Gastrocnemius medialis (tissue), 4 donors: ENCODE data around the gene MYL11. TPM values are rescaled to one million over a fixed set of nuclear protein-coding genes. Genes with fewer than 3 reads are reported as not detected.

Source experiments
- ATAC-seq, 2 donors: fragments of 150-250 bp; one replicate each; pipeline ENCODE4 v1.9.1; 2016
- DNase-seq, 2 donors: peaks; one replicate each; pipeline ENCODE4 v3.0.0-alpha.2; 2019
- H3K27ac ChIP-seq, 4 donors: fragments of 200-600 bp; sonication (generic); 1 replicate in 1 of 4; 2 replicates in 3 of 4; pipeline ENCODE4 v1.5.1; 2016 to 2018; ENCODE audit warnings: mild to moderate bottlenecking in 2 of 4, moderate library complexity in 1 of 4
- H3K27me3 ChIP-seq, 3 donors: fragments of 200-600 bp; sonication (generic) in 2 of 3; 1 replicate in 1 of 3; 2 replicates in 2 of 3; pipeline versions ENCODE4 v1.5.1 to v1.6.0; 2016 to 2019; ENCODE audit warnings: mild to moderate bottlenecking in 1 of 3, moderate library complexity in 1 of 3
- H3K36me3 ChIP-seq, 2 donors: fragments of 200-600 bp; sonication (generic) in 1 of 2; one replicate each; pipeline ENCODE4 v1.5.1; 2017 to 2018
- H3K4me1 ChIP-seq, 2 donors: fragments of 200-600 bp; sonication (generic) in 1 of 2; one replicate each; pipeline ENCODE4 v1.5.1; 2016 to 2017; ENCODE audit warnings: mild to moderate bottlenecking in 2 of 2
- H3K4me3 ChIP-seq, 4 donors: fragments of 200-600 bp; sonication (generic) in 3 of 4; 1 replicate in 1 of 4; 2 replicates in 3 of 4; pipeline ENCODE4 v1.5.1; 2016 to 2019; ENCODE audit warnings: mild to moderate bottlenecking in 2 of 4
- H3K9me3 ChIP-seq, 3 donors: fragments of 200-600 bp; sonication (generic) in 2 of 3; 1 replicate in 1 of 3; 2 replicates in 2 of 3; pipeline ENCODE4 v1.5.1; 2016 to 2019
- POLR2A ChIP-seq, 2 donors: fragments of 450-650 bp; IDR thresholded peaks; one replicate each; pipeline ENCODE4 v1.6.1; 2017; ENCODE audit warnings: antibody characterized with exemption in 2 of 2, mild to moderate bottlenecking in 2 of 2, moderate library complexity in 2 of 2
- in situ Hi-C, 4 donors: fragments of 200-750 bp; cut with MboI; loops; one replicate each; pipeline versions ENCODE4 v1.15.0 to v1.8.0; 2017; ENCODE audit warnings: low sequenced_read_pairs in 4 of 4
- intact Hi-C: fragments of 100-400 bp; cut with DNase I; formaldehyde crosslinking; loops from one replicate; pipeline ENCODE4 v1.15.1; 2023; ENCODE audit warnings: low total_unique reads
- total RNA-seq, 4 donors: library from RNA; depleted of rRNA; stranded (reverse); fragments of >200 nt; gene quantifications; one replicate each; pipeline versions ENCODE4 v1.1.0 to v1.2.3, GENCODE V29; 2016
- TF ChIP-seq, protein P1 (sequence below), 5 experiments: fragments of 450-650 bp in 3 of 5; fragments of 200-600 bp in 2 of 5; sonication (generic) in 2 of 5; IDR thresholded peaks in 4 of 5; conservative IDR thresholded peaks in 1 of 5; 1 replicate in 4 of 5; 2 replicates in 1 of 5; pipeline ENCODE4 v1.5.1; 2016 to 2019; ENCODE audit warnings: antibody characterized with exemption in 5 of 5, mild to moderate bottlenecking in 3 of 5, moderate library complexity in 3 of 5

The MYL11 gene
- total RNA-seq, 4 donors from 2014 or later, result 1,053 to 4,879 (median 1,942) TPM

- in situ Hi-C loops, result loop anchor here in 2 of 4 donors (25.0 kb wide), 2 partner anchors 269 to 294 kb away; partner anchors contain the start of genes ALDOA (in 1 of the 2), PPP4C (in 1 of the 2), TBX6 (in 1 of the 2) and YPEL3 (in 1 of the 2)
- no peak for ATAC-seq
- intact Hi-C loops, result loop anchor here (5.0 kb wide), 1 partner anchor 454 kb away; the partner anchor contains the start of gene ASPHD1
Measured at GRCh38 chr16:30356401-30357084, 18.1 kb upstream of the MYL11 start.

GRCh38 chr16:30357085-30357714, 17.4 kb upstream of the MYL11 start:
- Histone ChIP-seq H3K36me3 (peaks cover 0 to 61% of the 10 kb centered on the region in 2 donors), H3K27me3 (no peaks in the 10 kb centered on the region), H3K4me1 (peaks cover 33 to 38% of the 10 kb centered on the region in 2 donors), H3K27ac (peak overlapping the region; percentile 92 to 97 (median 94)), H3K4me3 (no peak overlapping the region), H3K9me3 (no peaks in the 10 kb centered on the region)
- in situ Hi-C loops, result loop anchor here in 2 of 4 donors (25.0 kb wide), 2 partner anchors 270 to 295 kb away; partner anchors contain the start of genes ALDOA (in 1 of the 2), PPP4C (in 1 of the 2), TBX6 (in 1 of the 2) and YPEL3 (in 1 of the 2)
- no peak for DNase-seq
- intact Hi-C loops, result loop anchor here (5.0 kb wide), 1 partner anchor 455 kb away; the partner anchor contains the start of gene ASPHD1
- TF ChIP-seq, protein P1, sequence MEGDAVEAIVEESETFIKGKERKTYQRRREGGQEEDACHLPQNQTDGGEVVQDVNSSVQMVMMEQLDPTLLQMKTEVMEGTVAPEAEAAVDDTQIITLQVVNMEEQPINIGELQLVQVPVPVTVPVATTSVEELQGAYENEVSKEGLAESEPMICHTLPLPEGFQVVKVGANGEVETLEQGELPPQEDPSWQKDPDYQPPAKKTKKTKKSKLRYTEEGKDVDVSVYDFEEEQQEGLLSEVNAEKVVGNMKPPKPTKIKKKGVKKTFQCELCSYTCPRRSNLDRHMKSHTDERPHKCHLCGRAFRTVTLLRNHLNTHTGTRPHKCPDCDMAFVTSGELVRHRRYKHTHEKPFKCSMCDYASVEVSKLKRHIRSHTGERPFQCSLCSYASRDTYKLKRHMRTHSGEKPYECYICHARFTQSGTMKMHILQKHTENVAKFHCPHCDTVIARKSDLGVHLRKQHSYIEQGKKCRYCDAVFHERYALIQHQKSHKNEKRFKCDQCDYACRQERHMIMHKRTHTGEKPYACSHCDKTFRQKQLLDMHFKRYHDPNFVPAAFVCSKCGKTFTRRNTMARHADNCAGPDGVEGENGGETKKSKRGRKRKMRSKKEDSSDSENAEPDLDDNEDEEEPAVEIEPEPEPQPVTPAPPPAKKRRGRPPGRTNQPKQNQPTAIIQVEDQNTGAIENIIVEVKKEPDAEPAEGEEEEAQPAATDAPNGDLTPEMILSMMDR (IDR thresholded peaks at IDR 0.05 in 4 of 5, conservative IDR thresholded peaks at IDR 0.05 in 1 of 5), result no peak
- no peak for TF ChIP-seq POLR2A (IDR thresholded peaks at IDR 0.05)
- ATAC-seq, result no peak

More at GRCh38 chr16:30356401-30357084, 18.1 kb upstream of the MYL11 start:
- Histone ChIP-seq H3K4me3 (peak overlapping the region in 2 of 4 donors; percentile 84 to 100), H3K4me1 (peaks cover 39 to 45% of the 10 kb centered on the region in 2 donors), H3K9me3 (no peaks in the 10 kb centered on the region), H3K27me3 (no peaks in the 10 kb centered on the region), H3K27ac (peak overlapping the region; percentile 92 to 97 (median 94)), H3K36me3 (peaks cover 0 to 56% of the 10 kb centered on the region in 2 donors)
- no peak for TF ChIP-seq POLR2A (IDR thresholded peaks at IDR 0.05)
- TF ChIP-seq, protein P1 (IDR thresholded peaks at IDR 0.05 in 4 of 5, conservative IDR thresholded peaks at IDR 0.05 in 1 of 5), result no peak
- no peak for DNase-seq

- in situ Hi-C loops, result loop anchor here in 2 of 4 donors (25.0 kb wide), 2 partner anchors 271 to 296 kb away; partner anchors contain the start of genes ALDOA (in 1 of the 2), PPP4C (in 1 of the 2), TBX6 (in 1 of the 2) and YPEL3 (in 1 of the 2)
- DNase-seq (no peak), ATAC-seq (no peak)
- Histone ChIP-seq H3K36me3 (peaks cover 0 to 57% of the 10 kb centered on the region in 2 donors), H3K4me1 (peaks cover 26 to 34% of the 10 kb centered on the region in 2 donors), H3K9me3 (no peaks in the 10 kb centered on the region), H3K27ac (no peak overlapping the region), H3K4me3 (no peak overlapping the region), H3K27me3 (no peaks in the 10 kb centered on the region)
- TF ChIP-seq, protein P1 (IDR thresholded peaks at IDR 0.05 in 4 of 5, conservative IDR thresholded peaks at IDR 0.05 in 1 of 5), result no peak
- TF ChIP-seq POLR2A (IDR thresholded peaks at IDR 0.05), result no peak
- intact Hi-C loops, result loop anchor here (5.0 kb wide), 1 partner anchor 456 kb away; the partner anchor contains the start of gene ASPHD1
Measured at GRCh38 chr16:30357715-30358576, 16.7 kb upstream of the MYL11 start.

DNA sequence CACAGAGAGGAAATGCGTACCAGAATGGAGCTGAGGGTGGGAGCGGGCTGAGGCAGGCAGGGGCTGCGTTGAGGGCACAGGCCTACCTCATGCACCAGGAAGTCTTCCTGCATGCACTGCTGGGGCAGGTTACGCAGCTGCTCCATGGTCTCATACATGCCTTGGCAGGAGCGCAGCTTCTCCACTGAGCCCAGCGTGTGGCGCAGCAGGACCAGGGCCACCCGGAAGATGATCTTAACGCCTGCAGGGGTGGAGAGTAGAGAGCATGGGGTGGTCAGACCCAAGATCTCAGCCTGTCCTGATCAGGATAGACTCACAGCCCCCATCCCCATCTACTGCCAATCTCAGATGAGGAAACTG, 16.0 kb upstream of the MYL11 start:
- ATAC-seq, result no peak
- intact Hi-C loops (loop anchor here (5.0 kb wide), 1 partner anchor 456 kb away; the partner anchor contains the start of gene ASPHD1), in situ Hi-C loops (loop anchor here in 2 of 4 donors (25.0 kb wide), 2 partner anchors 271 to 296 kb away; partner anchors contain the start of genes ALDOA (in 1 of the 2), PPP4C (in 1 of the 2), TBX6 (in 1 of the 2) and YPEL3 (in 1 of the 2))
- Histone ChIP-seq H3K4me1 (peaks cover 22 to 28% of the 10 kb centered on the region in 2 donors), H3K9me3 (no peaks in the 10 kb centered on the region), H3K27me3 (no peaks in the 10 kb centered on the region), H3K36me3 (peaks cover 0 to 50% of the 10 kb centered on the region in 2 donors), H3K27ac (no peak overlapping the region), H3K4me3 (no peak overlapping the region)
- TF ChIP-seq POLR2A (IDR thresholded peaks at IDR 0.05), result no peak
- TF ChIP-seq, protein P1 (IDR thresholded peaks at IDR 0.05 in 4 of 5, conservative IDR thresholded peaks at IDR 0.05 in 1 of 5), result no peak
- no peak for DNase-seq
